ENCODE results near the gene PLLP.
A peak's percentile ranks its signal among the peaks of the same experiment; 100 is the strongest.
"Not testable (repeated sequence)": the region's sequence is repeated elsewhere in the genome, so short reads cannot be mapped to it uniquely, and the experiment has no call there.

The PLLP gene

GRCh38 chr16:57285379-57285778 lies 907 bp upstream of the PLLP start:
- H3K36me3 Mint-ChIP-seq, result no peaks in the 10 kb centered on the region
- H3K9me3 Mint-ChIP-seq, result no peaks in the 10 kb centered on the region
- peaks cover 31% of the 10 kb centered on the region for H3K27me3 Mint-ChIP-seq
- no peak for ATAC-seq
- no peak overlapping the region for H3K27ac Mint-ChIP-seq
- peaks cover 14% of the 10 kb centered on the region for H3K4me1 Mint-ChIP-seq
- H3K4me3 Mint-ChIP-seq, result no peak overlapping the region

DNA sequence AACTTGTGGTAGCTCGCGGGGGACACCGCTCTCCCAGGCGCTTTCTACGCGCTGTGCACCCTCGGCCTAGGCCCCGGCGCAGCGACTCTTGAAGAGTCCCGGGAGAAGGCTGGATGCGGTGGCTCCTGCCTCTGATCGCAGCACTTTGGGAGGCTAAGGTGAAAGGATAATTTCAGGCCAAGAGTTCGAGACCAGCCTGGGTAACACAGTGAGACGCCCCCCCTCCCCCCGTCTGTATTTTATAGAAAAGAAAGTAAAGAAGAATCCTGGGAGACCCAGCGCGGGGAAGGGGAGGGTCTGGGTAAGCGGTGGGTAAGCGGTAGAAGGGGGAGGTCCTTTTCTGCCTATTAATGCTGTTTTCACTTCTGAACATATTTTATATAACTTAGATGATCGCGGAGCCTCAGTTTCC lies 486 bp upstream of the PLLP start:
- peak overlapping the region; percentile 68 for H3K4me3 Mint-ChIP-seq
- H3K27ac Mint-ChIP-seq, result no peak overlapping the region
- no peaks in the 10 kb centered on the region for H3K36me3 Mint-ChIP-seq
- peaks cover 14% of the 10 kb centered on the region for H3K4me1 Mint-ChIP-seq
- no peaks in the 10 kb centered on the region for H3K9me3 Mint-ChIP-seq
- peaks cover 31% of the 10 kb centered on the region for H3K27me3 Mint-ChIP-seq
- ATAC-seq, result no peak

DNA sequence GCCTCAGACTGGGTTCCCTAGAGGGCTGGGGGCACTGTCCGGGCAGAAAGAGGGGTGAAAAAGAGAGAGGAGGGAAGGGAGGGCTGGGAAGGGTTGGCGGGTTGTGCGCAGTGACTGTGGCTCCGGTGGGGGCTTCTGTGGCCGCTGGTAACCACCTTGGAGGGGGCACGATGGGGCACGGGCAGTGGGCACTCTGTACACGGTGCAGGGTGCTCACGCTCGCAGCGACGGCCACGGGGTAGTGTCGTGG lies 588 bp downstream of the PLLP start:
- peaks cover 14% of the 10 kb centered on the region for H3K4me1 Mint-ChIP-seq
- ATAC-seq, result no peak
- no peaks in the 10 kb centered on the region for H3K36me3 Mint-ChIP-seq
- H3K9me3 Mint-ChIP-seq, result no peaks in the 10 kb centered on the region
- H3K27me3 Mint-ChIP-seq, result peaks cover 31% of the 10 kb centered on the region
- H3K27ac Mint-ChIP-seq, result no peak overlapping the region
- H3K4me3 Mint-ChIP-seq, result peak overlapping the region; percentile 76

- Mint-ChIP-seq H3K27ac (no peak overlapping the region), H3K27me3 (peaks cover 31% of the 10 kb centered on the region), H3K36me3 (no peaks in the 10 kb centered on the region), H3K9me3 (no peaks in the 10 kb centered on the region), H3K4me3 (peak overlapping the region; percentile 76), H3K4me1 (peaks cover 14% of the 10 kb centered on the region)
- no peak for ATAC-seq
Observed at GRCh38 chr16:57283214-57283958, 1.1 kb downstream of the PLLP start.

- Mint-ChIP-seq H3K4me1 (peaks cover 18% of the 10 kb centered on the region), H3K4me3 (no peak overlapping the region), H3K9me3 (no peaks in the 10 kb centered on the region), H3K27me3 (peaks cover 31% of the 10 kb centered on the region), H3K27ac (no peak overlapping the region), H3K36me3 (no peaks in the 10 kb centered on the region)
- no peak for ATAC-seq
Observed at GRCh38 chr16:57282510-57283213, 1.8 kb downstream of the PLLP start.

- no peaks in the 10 kb centered on the region for H3K9me3 Mint-ChIP-seq
- H3K27ac Mint-ChIP-seq, result no peak overlapping the region
- peaks cover 25% of the 10 kb centered on the region for H3K4me1 Mint-ChIP-seq
- no peak for ATAC-seq
- H3K36me3 Mint-ChIP-seq, result no peaks in the 10 kb centered on the region
- H3K27me3 Mint-ChIP-seq, result peaks cover 31% of the 10 kb centered on the region
- H3K4me3 Mint-ChIP-seq, result no peak overlapping the region
Observed at GRCh38 chr16:57281791-57282190, 2.7 kb downstream of the PLLP start.

GRCh38 chr16:57279780-57280638 lies 4.5 kb downstream of the PLLP start:
- peaks cover 29% of the 10 kb centered on the region for H3K4me1 Mint-ChIP-seq

GRCh38 chr16:57278494-57278893 lies 6.0 kb downstream of the PLLP start:
- Mint-ChIP-seq H3K27ac (no peak overlapping the region), H3K4me1 (peaks cover 20% of the 10 kb centered on the region), H3K9me3 (no peaks in the 10 kb centered on the region), H3K36me3 (no peaks in the 10 kb centered on the region), H3K27me3 (peaks cover 13% of the 10 kb centered on the region), H3K4me3 (no peak overlapping the region)
- no peak for ATAC-seq

More at GRCh38 chr16:57279780-57280638, 4.5 kb downstream of the PLLP start:
- no peak for ATAC-seq
- Mint-ChIP-seq H3K27ac (no peak overlapping the region), H3K27me3 (peaks cover 25% of the 10 kb centered on the region), H3K9me3 (no peaks in the 10 kb centered on the region), H3K36me3 (no peaks in the 10 kb centered on the region), H3K4me3 (no peak overlapping the region)

- H3K4me3 Mint-ChIP-seq, result no peak overlapping the region
- peak overlapping the region; percentile 67 for H3K27ac Mint-ChIP-seq
- H3K4me1 Mint-ChIP-seq, result peaks cover 18% of the 10 kb centered on the region
Observed at GRCh38 chr16:57277586-57277985, 6.9 kb downstream of the PLLP start.

GRCh38 chr16:57276596-57276995 lies 7.9 kb downstream of the PLLP start:
- H3K36me3 Mint-ChIP-seq, result no peaks in the 10 kb centered on the region
- no peak overlapping the region for H3K4me3 Mint-ChIP-seq
- no peak overlapping the region for H3K27ac Mint-ChIP-seq
- no peaks in the 10 kb centered on the region for H3K9me3 Mint-ChIP-seq
- H3K27me3 Mint-ChIP-seq, result no peaks in the 10 kb centered on the region
- peaks cover 18% of the 10 kb centered on the region for H3K4me1 Mint-ChIP-seq
- ATAC-seq, result no peak

More at GRCh38 chr16:57277586-57277985, 6.9 kb downstream of the PLLP start:
- H3K27me3 Mint-ChIP-seq, result peaks cover 4% of the 10 kb centered on the region
- ATAC-seq, result peak; percentile 71
- H3K36me3 Mint-ChIP-seq, result no peaks in the 10 kb centered on the region
- no peaks in the 10 kb centered on the region for H3K9me3 Mint-ChIP-seq

DNA sequence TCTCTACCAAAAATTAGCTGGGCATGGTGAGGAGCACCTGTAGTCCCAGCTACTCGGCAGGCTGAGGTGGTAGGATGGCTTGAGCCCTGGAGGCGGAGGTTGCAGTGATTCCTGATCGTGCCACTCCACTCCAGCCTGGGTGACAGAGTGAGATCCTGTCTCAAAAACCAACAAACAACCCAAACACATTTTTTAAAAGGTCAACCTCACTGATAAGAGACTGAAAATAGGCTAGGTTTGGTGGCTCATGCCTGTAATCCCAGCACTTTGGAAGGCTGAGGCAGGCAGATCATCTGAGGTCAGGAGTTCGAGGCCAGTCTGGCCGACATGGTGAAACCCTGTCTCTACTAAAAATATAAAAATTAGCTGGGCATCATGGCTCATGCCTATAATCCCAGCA lies 8.5 kb downstream of the PLLP start:
- not testable (repeated sequence) for H3K27me3 Mint-ChIP-seq, H3K9me3 Mint-ChIP-seq, H3K27ac Mint-ChIP-seq, H3K36me3 Mint-ChIP-seq, H3K4me3 Mint-ChIP-seq, ATAC-seq
- H3K4me1 Mint-ChIP-seq, result peaks cover 18% of the 10 kb centered on the region

DNA sequence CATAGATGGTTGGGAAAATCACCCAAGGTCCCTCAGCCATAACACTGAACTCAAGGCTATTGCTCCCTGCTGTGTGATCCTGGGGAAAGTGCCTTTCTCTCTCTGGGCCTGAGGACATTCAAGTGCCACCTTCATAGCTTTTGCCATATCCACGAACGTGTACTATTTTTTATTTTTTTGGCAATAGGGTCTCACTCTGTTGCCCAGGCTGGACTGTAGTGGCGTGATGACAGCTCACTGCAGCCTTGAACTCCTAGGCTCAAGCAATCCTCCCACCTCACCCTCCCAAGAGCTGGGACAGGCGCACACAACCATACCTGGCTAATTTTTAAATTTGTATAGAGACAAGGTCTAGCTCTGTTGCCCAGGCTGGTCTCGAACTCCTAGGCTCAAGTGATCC lies 10.6 kb downstream of the PLLP start:
- no peak for ATAC-seq
- no peak overlapping the region for H3K27ac Mint-ChIP-seq
- no peaks in the 10 kb centered on the region for H3K9me3 Mint-ChIP-seq
- no peaks in the 10 kb centered on the region for H3K36me3 Mint-ChIP-seq
- no peaks in the 10 kb centered on the region for H3K27me3 Mint-ChIP-seq
- H3K4me3 Mint-ChIP-seq, result no peak overlapping the region
- peaks cover 18% of the 10 kb centered on the region for H3K4me1 Mint-ChIP-seq

GRCh38 chr16:57273359-57273758 lies 11.1 kb downstream of the PLLP start:
- no peaks in the 10 kb centered on the region for H3K36me3 Mint-ChIP-seq
- H3K9me3 Mint-ChIP-seq, result no peaks in the 10 kb centered on the region
- no peak overlapping the region for H3K27ac Mint-ChIP-seq
- H3K27me3 Mint-ChIP-seq, result no peaks in the 10 kb centered on the region
- H3K4me1 Mint-ChIP-seq, result peaks cover 18% of the 10 kb centered on the region
- no peak for ATAC-seq
- H3K4me3 Mint-ChIP-seq, result no peak overlapping the region

DNA sequence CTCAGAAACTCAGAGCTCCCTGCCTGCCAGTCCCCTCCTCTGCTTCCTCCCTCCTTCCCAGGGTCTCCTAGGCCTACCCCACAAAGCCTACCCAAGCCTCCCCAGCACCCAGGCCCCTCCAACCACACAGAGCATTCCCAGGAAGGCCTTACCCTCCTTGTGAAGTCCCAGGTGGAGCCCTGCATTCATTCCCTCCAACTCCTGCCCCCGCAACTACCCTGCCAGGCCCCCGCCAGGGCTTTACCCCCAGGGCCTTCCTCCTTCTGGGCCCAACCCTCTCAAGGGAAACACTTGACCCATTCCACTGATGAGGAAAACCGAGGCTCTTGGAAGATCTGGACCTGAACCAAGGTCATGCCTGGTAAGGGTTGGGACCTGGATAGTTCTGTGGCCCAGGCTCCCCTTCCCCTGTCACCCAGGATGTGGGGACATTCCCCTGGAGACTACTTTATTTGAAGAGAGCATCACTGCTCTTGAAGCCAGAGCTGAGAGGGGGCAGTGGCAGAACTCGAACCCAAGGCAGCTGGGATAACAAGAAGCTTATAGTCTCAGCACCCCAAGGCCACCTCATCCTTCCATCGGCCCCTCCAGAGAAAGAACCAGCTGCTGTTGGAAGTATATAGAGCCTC lies 12.5 kb downstream of the PLLP start:
- H3K9me3 Mint-ChIP-seq, result no peaks in the 10 kb centered on the region
- H3K4me3 Mint-ChIP-seq, result no peak overlapping the region
- no peaks in the 10 kb centered on the region for H3K36me3 Mint-ChIP-seq
- no peaks in the 10 kb centered on the region for H3K27me3 Mint-ChIP-seq
- ATAC-seq, result no peak
- H3K4me1 Mint-ChIP-seq, result peaks cover 8% of the 10 kb centered on the region
- no peak overlapping the region for H3K27ac Mint-ChIP-seq

GRCh38 chr16:57271063-57271345 lies 13.5 kb downstream of the PLLP start:
- ATAC-seq, result no peak
- H3K36me3 Mint-ChIP-seq, result no peaks in the 10 kb centered on the region
- no peak overlapping the region for H3K27ac Mint-ChIP-seq
- H3K4me1 Mint-ChIP-seq, result no peaks in the 10 kb centered on the region
- no peaks in the 10 kb centered on the region for H3K27me3 Mint-ChIP-seq
- H3K9me3 Mint-ChIP-seq, result no peaks in the 10 kb centered on the region
- no peak overlapping the region for H3K4me3 Mint-ChIP-seq

Measured in stimulated activated memory B cell treated with anti-CD40 and anti-IgM and Interleukin-4, amounts not matched to agents 10 μg/mL and 1 μg/mL and 100 μg/mL, for 72 hours (primary cell).